Ecto neural progenitor cell (in vitro differentiated cells): ENCODE results near the gene ROBO1.

Experiments used
- DNase-seq: peaks from one replicate; pipeline ENCODE4 v3.0.0-alpha.2; 2018; ENCODE audit warnings: low spot score

Gene ROBO1

GRCh38 chr3:79011821-79012529 lies 755.8 kb downstream of the ROBO1 start:
- DNase-seq = no peak

- DNase-seq = no peak
Measured at GRCh38 chr3:79009861-79010260, 757.9 kb downstream of the ROBO1 start.

- no peak for DNase-seq
Measured at GRCh38 chr3:79006077-79006476, 761.7 kb downstream of the ROBO1 start.

GRCh38 chr3:79005084-79005483 lies 762.7 kb downstream of the ROBO1 start:
- DNase-seq = no peak

GRCh38 chr3:79003994-79004393 lies 763.8 kb downstream of the ROBO1 start:
- DNase-seq = no peak

GRCh38 chr3:79002465-79003372 lies 765.1 kb downstream of the ROBO1 start:
- DNase-seq = no peak

- DNase-seq = no peak
Measured at GRCh38 chr3:79001255-79001654, 766.5 kb downstream of the ROBO1 start.

GRCh38 chr3:78999139-78999538 lies 768.7 kb downstream of the ROBO1 start:
- no peak for DNase-seq

GRCh38 chr3:78995087-78995486 lies 772.7 kb downstream of the ROBO1 start:
- DNase-seq = no peak

GRCh38 chr3:78994174-78995027 lies 773.4 kb downstream of the ROBO1 start:
- DNase-seq = no peak

- no peak for DNase-seq
Measured at GRCh38 chr3:78993375-78993774, 774.4 kb downstream of the ROBO1 start.

- DNase-seq = no peak
Measured at GRCh38 chr3:78992830-78993229, 775.0 kb downstream of the ROBO1 start.

GRCh38 chr3:78992400-78992799 lies 775.4 kb downstream of the ROBO1 start:
- DNase-seq = no peak

GRCh38 chr3:78991656-78992055 lies 776.1 kb downstream of the ROBO1 start:
- DNase-seq = no peak

GRCh38 chr3:78990156-78990555 lies 777.6 kb downstream of the ROBO1 start:
- no peak for DNase-seq

- no peak for DNase-seq
Measured at GRCh38 chr3:78988324-78988723, 779.5 kb downstream of the ROBO1 start.

- no peak for DNase-seq
Measured at GRCh38 chr3:78986416-78987101, 781.2 kb downstream of the ROBO1 start.

- no peak for DNase-seq
Measured at GRCh38 chr3:78985981-78986380, 781.8 kb downstream of the ROBO1 start.

- no peak for DNase-seq
Measured at GRCh38 chr3:78979028-78979427, 788.8 kb downstream of the ROBO1 start.

GRCh38 chr3:78978037-78978436 lies 789.8 kb downstream of the ROBO1 start:
- no peak for DNase-seq

GRCh38 chr3:78977073-78977472 lies 790.7 kb downstream of the ROBO1 start:
- no peak for DNase-seq

- DNase-seq = no peak
Measured at GRCh38 chr3:78976200-78976599, 791.6 kb downstream of the ROBO1 start.
